SK-N-SH (cell line): ENCODE results near the gene ARHGEF7. TPM values are rescaled to one million over a fixed set of nuclear protein-coding genes. Genes with fewer than 3 reads are reported as not detected.

ENCODE experiments used
- CTCF ChIA-PET: fragments of 300-600, 350-600 bp; formaldehyde crosslinking; extraction: SDS; loops from one replicate; lab custom pipeline; 2021; lab: Yijun Ruan, JAX
- POLR2A ChIA-PET: fragments of 350-600 bp; sonication (Branson Sonifier 250); formaldehyde crosslinking; extraction: SDS; loops from one replicate; lab custom pipeline; 2020; ENCODE audit warnings: antibody characterized with exemption, inconsistent platforms; lab: Yijun Ruan, JAX
- DNase-seq: peaks from one replicate; pipeline ENCODE4 v3.0.0; 2012
- H2AFZ ChIP-seq: fragments of 200-600 bp; sonication (generic); 2 replicates; pipeline ENCODE4 v1.8.1; 2016; ENCODE audit warnings: antibody characterized with exemption, mild to moderate bottlenecking, low read depth
- H3F3A ChIP-seq: fragments of 200-600 bp; sonication (generic); replicated peaks from 2 replicates; pipeline ENCODE3; 2016; ENCODE audit warnings: antibody characterized with exemption, mild to moderate bottlenecking; ENCODE audit not compliant: insufficient read depth
- H3K27ac ChIP-seq, 2 experiments: fragments of 200-500 bp in 1 of 2; fragments of 200-600 bp in 1 of 2; sonication (Bioruptor generic) in 1 of 2; sonication (generic), shearing (Covaris generic) in 1 of 2; 2 replicates each; pipeline versions ENCODE4 v1.5.1 to v1.6.1; 2014 to 2016; ENCODE audit warnings: low read depth in 2 of 2, inconsistent platforms in 1 of 2, low read length in 1 of 2, mild to moderate bottlenecking in 1 of 2, mixed read lengths in 1 of 2
- H3K27me3 ChIP-seq: fragments of 200-600 bp; sonication (generic), shearing (Covaris generic); 2 replicates; pipeline ENCODE4 v1.6.1; 2016; ENCODE audit warnings: mixed run types; ENCODE audit not compliant: insufficient read depth
- H3K36me3 ChIP-seq, 2 experiments: fragments of 200-500 bp in 1 of 2; fragments of 200-600 bp in 1 of 2; sonication (Bioruptor generic) in 1 of 2; sonication (generic) in 1 of 2; replicated peaks in 1 of 2; 2 replicates each; pipeline versions ENCODE3 to v1.5.1; 2014 to 2016; ENCODE audit warnings: low read length in 1 of 2, mild to moderate bottlenecking in 1 of 2; ENCODE audit not compliant: insufficient read depth in 2 of 2, control insufficient read depth in 1 of 2
- H3K4me1 ChIP-seq, 2 experiments: fragments of 200-500 bp in 1 of 2; fragments of 200-600 bp in 1 of 2; sonication (Bioruptor generic) in 1 of 2; sonication (generic), shearing (Covaris generic) in 1 of 2; 2 replicates each; pipeline versions ENCODE4 v1.5.1 to v1.6.1; 2014 to 2016; ENCODE audit warnings: low read depth in 1 of 2, low read length in 1 of 2, mixed run types in 1 of 2; ENCODE audit not compliant: insufficient read depth in 2 of 2, control insufficient read depth in 1 of 2
- H3K4me2 ChIP-seq: fragments of 200-600 bp; sonication (generic), shearing (Covaris generic); 2 replicates; pipeline ENCODE4 v1.6.1; 2017; ENCODE audit warnings: mixed run types
- H3K4me3 ChIP-seq, 2 experiments: fragments of 200-500 bp in 1 of 2; fragments of 200-600 bp in 1 of 2; sonication (Bioruptor generic) in 1 of 2; sonication (generic), shearing (Covaris generic) in 1 of 2; 2 replicates each; pipeline versions ENCODE4 v1.5.1 to v1.8.1; 2014 to 2016; ENCODE audit warnings: low read depth in 2 of 2, inconsistent platforms in 1 of 2, low read length in 1 of 2, mild to moderate bottlenecking in 1 of 2, mixed read lengths in 1 of 2, moderate library complexity in 1 of 2
- H3K79me2 ChIP-seq: fragments of 200-600 bp; sonication (generic); 2 replicates; pipeline ENCODE4 v1.8.1; 2017; ENCODE audit warnings: mild to moderate bottlenecking; ENCODE audit not compliant: insufficient read depth
- H3K9ac ChIP-seq: fragments of 200-600 bp; sonication (generic); 2 replicates; pipeline ENCODE4 v1.6.1; 2017; ENCODE audit warnings: mixed run types
- H3K9me2 ChIP-seq: fragments of 200-600 bp; sonication (generic); 2 replicates; pipeline ENCODE4 v1.6.1; 2017; ENCODE audit warnings: mixed run types
- H3K9me3 ChIP-seq: fragments of 200-600 bp; sonication (generic); 2 replicates; pipeline ENCODE4 v1.6.1; 2017; ENCODE audit warnings: mixed run types, mild to moderate bottlenecking, moderate library complexity
- H4K20me1 ChIP-seq: fragments of 200-600 bp; sonication (generic); 2 replicates; pipeline ENCODE4 v1.6.1; 2017; ENCODE audit warnings: mild to moderate bottlenecking, mixed run types; ENCODE audit not compliant: insufficient read depth
- ELF1 ChIP-seq: IDR thresholded peaks from 2 replicates; pipeline ENCODE4 v1.4.0; 2012
- EZH2phosphoT487 ChIP-seq: fragments of 200-600 bp; sonication (generic); IDR thresholded peaks from 2 replicates; pipeline ENCODE4 v1.6.1; 2017; ENCODE audit warnings: low read depth, mixed run types, mild to moderate bottlenecking, antibody characterized with exemption, moderate library complexity, borderline replicate concordance
- FOSL2 ChIP-seq: IDR thresholded peaks from 2 replicates; pipeline ENCODE4 v1.4.0; 2012; ENCODE audit warnings: low read depth, mild to moderate bottlenecking, moderate library complexity, borderline replicate concordance
- GATA2 ChIP-seq: sonication (generic); formaldehyde crosslinking; IDR thresholded peaks from 2 replicates; pipeline ENCODE4 v1.5.0; 2020; ENCODE audit warnings: mild to moderate bottlenecking, missing genetic modification reagents
- MAX ChIP-seq: IDR thresholded peaks from 2 replicates; pipeline ENCODE4 v1.4.0; 2012; ENCODE audit warnings: low read depth
- NRF1 ChIP-seq: IDR thresholded peaks from 2 replicates; pipeline ENCODE4 v1.6.1; 2012; ENCODE audit warnings: low read depth, mild to moderate bottlenecking, low read length
- PBX3 ChIP-seq: IDR thresholded peaks from 2 replicates; pipeline ENCODE4; 2012
- SIN3A ChIP-seq: IDR thresholded peaks from 2 replicates; pipeline ENCODE4 v1.6.1; 2012; ENCODE audit warnings: low read depth, mild to moderate bottlenecking, low read length, moderate library complexity, borderline replicate concordance
- TCF12 ChIP-seq: IDR thresholded peaks from 2 replicates; pipeline ENCODE4 v1.4.0; 2012
- YY1 ChIP-seq: IDR thresholded peaks from 2 replicates; pipeline ENCODE4 v1.4.0; 2012; ENCODE audit warnings: low read depth, mild to moderate bottlenecking
- WGBS: methylation state at CpG from one replicate; pipeline ENCODE4 v1.1.6; 2017; ENCODE audit warnings: low lambda C conversion rate; 5-methylcytosine and 5-hydroxymethylcytosine counted together
- polyA plus RNA-seq, 3 experiments: library from polyadenylated mRNA; depleted of rRNA; stranded (reverse); fragments of >200 nt; gene quantifications; 2 replicates each; pipeline ENCODE4 v1.2.3, GENCODE V29; 2012
- TF ChIP-seq, protein P1 (sequence below): fragments of 200-600 bp; sonication (generic); IDR thresholded peaks from 2 replicates; pipeline ENCODE4 v1.6.1; 2017; ENCODE audit warnings: antibody characterized with exemption, mild to moderate bottlenecking, moderate library complexity

Gene ARHGEF7
- polyA plus RNA-seq, 1 of the 3 experiments (the other 2 are of a cell fraction) = 21.6 TPM

GRCh38 chr13:111270126-111270525 is 155.0 kb downstream of the ARHGEF7 start:
- no peak for DNase-seq
- WGBS = 88% methylated on average over 5 of the region's 5 CpGs
- TF ChIP-seq EZH2phosphoT487 (no peak), FOSL2 (no peak)
- Histone ChIP-seq H3K4me2 (no peak overlapping the region), H3K9me3 (no peaks in the 10 kb centered on the region), H3K79me2 (no peaks in the 10 kb centered on the region), H3K4me1 (no peaks in the 10 kb centered on the region; a peak in 1 of 4 replicates), H3K9me2 (no peaks in the 10 kb centered on the region), H4K20me1 (no peaks in the 10 kb centered on the region), H3K9ac (no peak overlapping the region), H3K4me3 (no peak overlapping the region), H3K27me3 (no peaks in the 10 kb centered on the region), H3K27ac (no peak overlapping the region), H3F3A (no peaks in the 10 kb centered on the region), H3K36me3 (peaks cover 12 to 63% of the 10 kb centered on the region in 2 experiments), H2AFZ (no peak overlapping the region)
- ChIA-PET POLR2A (no interaction called here), CTCF (no interaction called here)

DNA sequence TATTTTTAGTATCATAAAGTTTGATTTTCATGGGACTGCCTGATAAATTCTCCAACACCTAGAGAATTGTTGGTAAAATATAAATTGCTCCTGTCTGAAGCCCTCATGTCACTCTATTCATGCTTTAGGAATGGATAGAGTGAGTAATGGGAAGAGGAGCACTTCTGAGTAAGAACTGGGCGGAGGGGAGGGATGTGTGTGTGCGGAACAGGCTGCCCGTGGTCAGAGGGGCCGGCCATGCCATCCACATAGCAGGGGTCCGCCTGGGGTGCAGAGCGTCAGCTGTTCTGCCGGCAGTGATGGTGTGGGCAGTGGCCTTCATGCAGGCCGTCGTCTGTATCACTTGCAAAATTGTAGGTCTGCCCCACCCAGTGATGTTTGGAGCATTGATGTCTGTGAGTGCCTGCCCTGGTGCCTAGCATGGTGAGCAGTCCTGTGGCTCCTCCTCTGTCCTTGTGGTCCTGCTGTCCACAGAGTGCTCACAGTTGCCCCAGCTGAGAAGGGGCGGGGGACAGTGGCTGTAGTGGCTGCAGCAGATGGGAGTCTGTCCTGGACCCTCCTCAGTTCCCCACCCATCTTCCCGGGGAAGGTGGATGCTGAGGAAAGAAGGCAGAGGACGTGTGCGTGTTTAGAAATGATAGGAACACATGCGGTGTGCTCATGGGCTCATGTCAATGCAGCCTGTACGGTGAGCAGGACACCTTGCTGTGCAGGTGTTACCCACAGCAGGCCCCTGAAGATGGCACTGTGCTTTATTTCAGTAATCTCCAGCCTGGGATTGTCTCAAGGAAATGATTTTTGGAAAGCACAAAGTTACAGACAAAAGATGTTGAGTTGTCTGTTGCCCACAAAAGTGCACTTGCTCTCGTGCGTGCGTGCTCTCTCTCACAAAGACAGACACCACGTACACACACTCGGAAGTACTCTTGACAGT is 155.9 kb downstream of the ARHGEF7 start:
- DNase-seq = no peak
- ChIA-PET POLR2A (no interaction called here), CTCF (no interaction called here)
- Histone ChIP-seq H2AFZ (no peak overlapping the region), H4K20me1 (no peaks in the 10 kb centered on the region), H3K9me2 (no peaks in the 10 kb centered on the region), H3K27ac (no peak overlapping the region), H3K36me3 (peaks cover 15 to 72% of the 10 kb centered on the region in 2 experiments), H3K9me3 (no peaks in the 10 kb centered on the region), H3K4me3 (no peak overlapping the region), H3K4me2 (no peak overlapping the region), H3F3A (no peaks in the 10 kb centered on the region), H3K27me3 (no peaks in the 10 kb centered on the region), H3K4me1 (no peaks in the 10 kb centered on the region; a peak in 1 of 4 replicates), H3K79me2 (no peaks in the 10 kb centered on the region), H3K9ac (no peak overlapping the region)
- TF ChIP-seq, protein P1, sequence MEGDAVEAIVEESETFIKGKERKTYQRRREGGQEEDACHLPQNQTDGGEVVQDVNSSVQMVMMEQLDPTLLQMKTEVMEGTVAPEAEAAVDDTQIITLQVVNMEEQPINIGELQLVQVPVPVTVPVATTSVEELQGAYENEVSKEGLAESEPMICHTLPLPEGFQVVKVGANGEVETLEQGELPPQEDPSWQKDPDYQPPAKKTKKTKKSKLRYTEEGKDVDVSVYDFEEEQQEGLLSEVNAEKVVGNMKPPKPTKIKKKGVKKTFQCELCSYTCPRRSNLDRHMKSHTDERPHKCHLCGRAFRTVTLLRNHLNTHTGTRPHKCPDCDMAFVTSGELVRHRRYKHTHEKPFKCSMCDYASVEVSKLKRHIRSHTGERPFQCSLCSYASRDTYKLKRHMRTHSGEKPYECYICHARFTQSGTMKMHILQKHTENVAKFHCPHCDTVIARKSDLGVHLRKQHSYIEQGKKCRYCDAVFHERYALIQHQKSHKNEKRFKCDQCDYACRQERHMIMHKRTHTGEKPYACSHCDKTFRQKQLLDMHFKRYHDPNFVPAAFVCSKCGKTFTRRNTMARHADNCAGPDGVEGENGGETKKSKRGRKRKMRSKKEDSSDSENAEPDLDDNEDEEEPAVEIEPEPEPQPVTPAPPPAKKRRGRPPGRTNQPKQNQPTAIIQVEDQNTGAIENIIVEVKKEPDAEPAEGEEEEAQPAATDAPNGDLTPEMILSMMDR = no peak
- TF ChIP-seq YY1 (no peak), PBX3 (no peak)
- WGBS = 96% methylated on average over 15 of the region's 20 CpGs

DNA sequence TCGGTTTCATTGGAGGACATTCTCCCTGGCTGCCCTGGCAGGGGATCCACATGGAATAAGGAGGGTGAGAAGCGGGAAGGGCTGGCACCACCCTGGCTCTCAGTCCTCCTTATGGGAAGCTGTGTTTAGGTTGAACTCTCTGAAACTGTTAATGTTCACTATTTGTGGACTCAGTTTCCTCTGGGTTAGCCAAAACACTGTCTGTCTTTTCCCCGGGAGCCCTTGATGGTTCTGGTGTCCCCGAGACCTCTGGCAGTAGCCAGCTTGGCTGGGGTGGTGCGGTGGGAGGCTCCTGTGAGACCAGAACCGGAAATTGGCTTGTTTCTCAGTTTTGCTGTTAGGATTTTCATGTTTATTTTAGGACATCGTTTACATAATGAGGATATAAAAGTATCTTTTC is 157.0 kb downstream of the ARHGEF7 start:
- Histone ChIP-seq H3K4me1 (no peaks in the 10 kb centered on the region), H3K36me3 (peaks cover 22 to 81% of the 10 kb centered on the region in 2 experiments), H4K20me1 (no peaks in the 10 kb centered on the region), H3K79me2 (no peaks in the 10 kb centered on the region), H3K9me3 (no peaks in the 10 kb centered on the region), H3K4me2 (no peak overlapping the region), H3K9ac (no peak overlapping the region), H2AFZ (no peak overlapping the region), H3K27me3 (no peaks in the 10 kb centered on the region), H3K27ac (no peak overlapping the region), H3K4me3 (no peak overlapping the region), H3F3A (no peaks in the 10 kb centered on the region), H3K9me2 (no peaks in the 10 kb centered on the region)
- POLR2A ChIA-PET = no interaction called here
- WGBS = 97% methylated on average over 7 of the region's 7 CpGs
- no peak for DNase-seq
- CTCF ChIA-PET = interaction anchor here (1.1 kb wide), 1 partner anchor 204 kb away, joined by 3 read pairs; no protein-coding TSS in a partner anchor
- TF ChIP-seq MAX (no peak), FOSL2 (no peak), NRF1 (no peak), SIN3A (no peak), ELF1 (no peak), GATA2 (CRISPR knock-in tag) (no peak), TCF12 (no peak), YY1 (no peak), PBX3 (no peak)
- TF ChIP-seq, protein P1 = no peak
